Sciatic nerve (tissue), 2 donors: Measurements from ENCODE around the gene EGR2. TPM values are rescaled to one million over a fixed set of nuclear protein-coding genes. Genes with fewer than 3 reads are reported as not detected.

Experiments
- ATAC-seq: fragments of 200-7000 bp; cut with Tn5 transposase; one replicate; pipeline ENCODE4 v1.9.1; 2020; ENCODE audit warnings: mild to moderate bottlenecking, moderate library complexity
- DNase-seq: peaks from one replicate; pipeline ENCODE4 v3.0.0-alpha.2; 2020; ENCODE audit warnings: low spot score
- intact Hi-C: fragments of 100-400 bp; cut with DNase I; formaldehyde crosslinking; loops from one replicate; pipeline ENCODE4 v1.14.2; 2022
- total RNA-seq: library from RNA; stranded (reverse); fragmentation: NEBNext Ultra II Directional; extraction: Animal tissue kit (Norgen Biotek cat#: 25700); gene quantifications from one replicate; pipeline ENCODE4 v1.2.1, GENCODE V29; 2021
- donor health status: DM: no; HTN: no; CAD: no.
- donor health status: DM: no; HTN: no; CAD: no.

The EGR2 gene
- total RNA-seq, 1 donor from 2014 or later: 53.1 TPM

- ATAC-seq (no peak), DNase-seq (no peak)
- intact Hi-C loops: loop anchor here (5.0 kb wide), 1 partner anchor 207 kb away; no protein-coding TSS in a partner anchor
Measured at GRCh38 chr10:62819141-62819920, 3.2 kb upstream of the EGR2 start.

- ATAC-seq: no peak
- intact Hi-C loops: loop anchor here (5.0 kb wide), 1 partner anchor 206 kb away; no protein-coding TSS in a partner anchor
- peak; percentile 80 for DNase-seq
Measured at GRCh38 chr10:62818426-62819011, 2.4 kb upstream of the EGR2 start.

GRCh38 chr10:62817766-62818425 lies 1.7 kb upstream of the EGR2 start:
- intact Hi-C loops: loop anchor here (5.0 kb wide), 1 partner anchor 206 kb away; no protein-coding TSS in a partner anchor
- DNase-seq: peak; percentile 83
- ATAC-seq: peak; percentile 79

GRCh38 chr10:62817121-62817765 lies 1.1 kb upstream of the EGR2 start:
- ATAC-seq: peak; percentile 62
- DNase-seq: peak; percentile 82
- intact Hi-C loops: loop anchor here (5.0 kb wide), 1 partner anchor 205 kb away; no protein-coding TSS in a partner anchor

- intact Hi-C loops: loop anchor here (5.0 kb wide), 1 partner anchor 204 kb away; no protein-coding TSS in a partner anchor
- ATAC-seq (no peak), DNase-seq (no peak)
Measured at GRCh38 chr10:62816076-62816330, 163 bp downstream of the EGR2 start.

- ATAC-seq (no peak), DNase-seq (no peak)
- intact Hi-C loops: loop anchor here (5.0 kb wide), 1 partner anchor 203 kb away; no protein-coding TSS in a partner anchor
Measured at GRCh38 chr10:62815381-62816075, 638 bp downstream of the EGR2 start.

- DNase-seq (no peak), ATAC-seq (no peak)
- intact Hi-C loops: loop anchor here (5.0 kb wide), 1 partner anchor 203 kb away; no protein-coding TSS in a partner anchor
Measured at GRCh38 chr10:62814756-62815380, 1.3 kb downstream of the EGR2 start.

GRCh38 chr10:62813981-62814380 lies 2.2 kb downstream of the EGR2 start:
- intact Hi-C loops: no loop called here
- ATAC-seq (no peak), DNase-seq (no peak)

- no peak for DNase-seq
- intact Hi-C loops: no loop called here
- ATAC-seq: no peak
Measured at GRCh38 chr10:62813453-62813852, 2.7 kb downstream of the EGR2 start.

- ATAC-seq: no peak
- intact Hi-C loops: no loop called here
- no peak for DNase-seq
Measured at GRCh38 chr10:62812672-62813439, 3.3 kb downstream of the EGR2 start.

- intact Hi-C loops: no loop called here
- DNase-seq (no peak), ATAC-seq (no peak)
Measured at GRCh38 chr10:62811159-62811875, 4.8 kb downstream of the EGR2 start.

GRCh38 chr10:62810156-62810902 lies 5.8 kb downstream of the EGR2 start:
- intact Hi-C loops: no loop called here

GRCh38 chr10:62806251-62806650 lies 9.9 kb downstream of the EGR2 start:
- intact Hi-C loops: no loop called here
- DNase-seq (no peak), ATAC-seq (no peak)

More at GRCh38 chr10:62810156-62810902, 5.8 kb downstream of the EGR2 start:
- no peak for DNase-seq
- no peak for ATAC-seq

GRCh38 chr10:62805231-62806099 lies 10.7 kb downstream of the EGR2 start:
- ATAC-seq (no peak), DNase-seq (peak; percentile 68)
- intact Hi-C loops: no loop called here
